Stimulated activated CD8-positive, alpha-beta memory T cell treated with anti-CD3 and anti-CD28 coated beads, Interleukin-4, amount 100 ng/mL, for 48 hours (primary cell): ENCODE data around the gene KRTAP21-2.
"Not testable (repeated sequence)": the region's sequence is repeated elsewhere in the genome, so short reads cannot be mapped to it uniquely, and the experiment has no call there.

ENCODE experiments used
- DNase-seq: peaks from one replicate; pipeline ENCODE4 v3.0.0-alpha.2; 2020

KRTAP21-2 gene

GRCh38 chr21:30747159-30747558 lies at the start of gene KRTAP21-2:
TSS of gene KRTAP21-2 (minus strand) at chr21:30747259. CDS start at chr21:30747202, 57 bp downstream.
- no peak for DNase-seq

GRCh38 chr21:30793581-30794314 lies 46.7 kb upstream of the KRTAP21-2 start:
- DNase-seq = no peak

GRCh38 chr21:30779249-30779648 lies 32.2 kb upstream of the KRTAP21-2 start:
- no peak for DNase-seq

- DNase-seq = no peak
Observed at GRCh38 chr21:30769724-30770431, 22.8 kb upstream of the KRTAP21-2 start.

GRCh38 chr21:30760776-30761175 lies 13.7 kb upstream of the KRTAP21-2 start:
- DNase-seq = no peak

DNA sequence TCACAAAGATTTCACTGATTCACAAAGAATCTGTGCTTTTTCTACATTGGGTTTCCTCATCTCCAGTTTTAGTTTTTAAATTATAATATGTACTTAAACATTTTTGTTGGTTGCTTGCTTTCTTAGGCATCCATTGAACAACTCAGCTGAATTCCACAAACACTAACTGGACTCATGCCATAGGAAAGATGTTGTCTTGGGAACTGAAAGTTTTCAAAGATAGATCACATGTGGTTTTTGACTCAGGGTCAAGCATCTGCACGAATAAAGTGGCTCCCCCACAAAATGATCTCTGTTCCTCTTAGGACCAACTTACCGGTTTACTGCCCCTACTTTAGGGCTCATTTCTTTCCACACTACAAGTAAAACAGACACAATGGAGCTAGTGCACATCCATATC lies 11.2 kb upstream of the KRTAP21-2 start:
- DNase-seq = no peak

DNA sequence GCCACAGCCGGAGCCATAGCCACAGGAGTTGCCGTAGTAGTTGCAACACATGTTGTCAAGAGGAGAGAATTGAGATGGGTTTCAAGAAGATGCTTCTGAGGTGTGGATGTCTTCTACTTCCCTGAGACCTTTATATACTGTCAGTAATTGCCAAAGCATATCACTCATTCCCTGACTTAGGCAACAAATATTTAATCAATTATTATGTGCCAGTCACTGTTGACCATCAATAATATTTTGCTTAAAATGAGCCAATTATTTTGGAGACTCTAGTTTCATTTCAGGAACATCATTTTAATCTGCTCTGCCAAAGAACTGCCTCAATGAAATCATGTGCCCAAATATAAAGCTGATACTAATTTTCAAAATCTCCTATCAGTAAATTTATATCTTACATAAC lies 8.3 kb upstream of the KRTAP21-2 start, which contains the start of gene KRTAP21-1:
TSS of gene KRTAP21-1 (minus strand) at position 101 of the 400 bp plus-strand sequence. CDS start at position 51, 50 bp downstream.
- not testable (repeated sequence) for DNase-seq

- DNase-seq = no peak
Observed at GRCh38 chr21:30740462-30740861, 6.6 kb downstream of the KRTAP21-2 start.

DNA sequence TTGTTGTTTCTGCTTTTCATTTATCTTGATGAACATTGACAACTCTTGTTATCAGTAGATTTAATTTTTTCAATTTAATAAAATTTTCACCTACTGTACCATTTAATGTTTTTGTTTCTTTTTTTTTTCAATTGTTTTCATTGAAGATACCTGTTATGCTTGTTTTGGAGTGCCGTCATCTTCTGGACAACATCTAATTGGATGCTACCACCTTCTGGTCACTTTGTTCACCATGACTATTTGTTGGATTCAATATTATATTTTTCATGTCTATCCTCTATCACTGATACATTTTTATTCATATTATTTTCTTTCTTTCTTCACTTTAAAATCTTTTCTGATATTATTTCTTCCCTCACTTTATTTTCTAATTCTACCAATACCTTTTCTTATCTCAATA lies 14.0 kb downstream of the KRTAP21-2 start:
- no peak for DNase-seq

- DNase-seq = no peak
Observed at GRCh38 chr21:30726726-30727125, 20.3 kb downstream of the KRTAP21-2 start.

- DNase-seq = no peak
Observed at GRCh38 chr21:30719401-30719800, 27.7 kb downstream of the KRTAP21-2 start.

DNA sequence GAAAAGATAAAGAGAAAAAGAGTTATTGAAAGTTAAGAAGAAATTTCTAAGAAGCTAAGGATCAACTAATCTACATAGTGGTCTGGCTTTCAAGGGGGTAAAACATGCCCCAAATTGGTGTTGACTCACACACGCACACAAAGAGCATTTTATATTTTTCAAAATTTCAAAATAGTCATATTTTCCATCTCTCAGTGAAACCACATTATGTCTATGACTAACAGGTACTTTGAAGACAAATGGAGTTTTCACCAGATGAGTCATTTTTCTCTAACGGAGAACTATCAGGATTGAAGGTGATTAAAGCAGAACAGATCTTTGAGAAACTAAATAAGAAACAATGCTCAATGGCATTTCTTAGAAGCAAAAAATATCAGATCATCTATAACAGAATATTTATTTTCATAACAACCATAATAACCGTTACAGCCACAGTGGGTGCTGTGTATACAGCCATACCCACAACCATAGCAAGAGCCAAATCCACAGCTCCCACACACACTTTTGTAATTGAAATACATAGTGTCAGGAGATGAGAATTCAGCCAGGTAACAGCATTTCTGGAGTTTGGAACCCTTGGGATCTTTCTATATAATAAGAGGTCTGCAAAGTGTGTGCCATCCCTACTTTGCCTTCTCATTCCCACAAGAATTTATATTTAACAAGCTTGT lies 28.7 kb downstream of the KRTAP21-2 start, which contains the start of gene KRTAP21-3:
TSS of gene KRTAP21-3 (minus strand) at position 539 of the 671 bp plus-strand sequence. CDS start at position 521, 18 bp downstream.
- DNase-seq = no peak

GRCh38 chr21:30717105-30717504 lies 30.0 kb downstream of the KRTAP21-2 start:
- DNase-seq = no peak

DNA sequence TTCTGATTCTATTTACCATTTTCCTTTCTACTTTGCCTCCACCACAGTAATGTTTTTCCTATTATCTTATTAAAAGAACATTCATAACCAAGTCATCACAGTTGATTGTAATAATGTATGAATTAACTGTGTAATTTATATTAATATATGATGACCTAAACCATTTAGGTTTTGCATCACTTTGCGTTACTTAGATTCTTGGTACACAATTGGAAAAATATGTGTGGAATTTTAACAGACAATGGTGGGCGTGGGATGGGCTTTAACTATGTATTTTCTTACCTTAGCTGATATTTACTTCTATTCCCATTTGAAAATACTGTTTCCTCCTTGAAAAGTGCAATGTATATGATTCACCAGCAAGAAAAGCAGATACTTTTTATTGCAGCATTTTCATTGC lies 32.1 kb downstream of the KRTAP21-2 start:
- no peak for DNase-seq

- no peak for DNase-seq
Observed at GRCh38 chr21:30714456-30714855, 32.6 kb downstream of the KRTAP21-2 start.

DNA sequence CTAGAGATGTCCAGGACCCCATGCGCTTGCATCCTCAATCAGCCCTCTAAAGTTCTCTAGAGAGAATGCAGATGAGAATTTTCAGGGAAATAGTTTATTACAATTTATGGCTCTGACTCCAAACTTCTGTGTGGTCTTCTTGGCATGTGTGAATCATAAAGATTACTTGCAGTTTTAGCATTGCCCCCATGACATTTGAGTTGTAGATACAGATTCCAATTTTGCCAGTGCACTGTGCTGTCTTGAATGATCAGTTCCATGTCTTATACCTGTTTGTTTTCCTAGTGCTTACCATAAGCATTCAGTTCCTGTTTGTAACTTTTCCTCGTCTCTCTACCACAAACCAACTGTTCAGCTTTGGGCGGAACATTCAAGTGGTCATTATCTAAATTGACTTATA lies 33.3 kb downstream of the KRTAP21-2 start:
- DNase-seq = no peak

GRCh38 chr21:30710499-30710898 lies 36.6 kb downstream of the KRTAP21-2 start:
- peak; percentile 27 for DNase-seq

DNA sequence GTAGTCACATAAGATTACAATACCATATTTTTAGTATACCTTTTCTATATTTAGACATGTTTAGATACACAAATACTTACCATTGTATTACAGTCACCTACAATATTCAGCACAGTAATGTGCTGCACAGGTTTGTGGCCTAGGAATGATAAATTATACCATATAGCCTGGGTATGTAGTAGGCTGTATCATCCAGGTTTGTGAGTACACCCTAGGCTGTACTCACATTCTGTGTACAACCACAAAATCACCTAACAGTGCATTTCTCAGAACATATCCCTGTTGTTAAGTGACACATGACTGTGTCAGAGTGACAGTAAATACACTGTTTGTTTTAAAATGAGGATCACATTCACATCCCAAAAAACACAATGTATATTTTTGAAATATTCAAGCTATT lies 39.6 kb downstream of the KRTAP21-2 start:
- DNase-seq = no peak
